LNCaP clone FGC (cell line): Measurements from ENCODE around the gene AHSG.

ENCODE experiments used
- DNase-seq: peaks from one replicate; pipeline ENCODE4 v3.0.0-alpha.2; 2011; ENCODE audit warnings: low read depth
- H3K4me3 ChIP-seq: 2 replicates; pipeline ENCODE4 v1.5.1; 2011; ENCODE audit warnings: mild to moderate bottlenecking, low read depth, low read length, control low read depth
- TF ChIP-seq, protein P1 (sequence below): IDR thresholded peaks from 2 replicates; pipeline ENCODE4 v1.5.1; 2012; ENCODE audit warnings: mild to moderate bottlenecking; ENCODE audit not compliant: control insufficient read depth, insufficient read depth; ENCODE audit errors: extremely low read depth

The AHSG gene

GRCh38 chr3:186622651-186623310 lies 9.9 kb downstream of the AHSG start:
- H3K4me3 ChIP-seq, result no peak overlapping the region
- DNase-seq, result no peak
- TF ChIP-seq, protein P1, sequence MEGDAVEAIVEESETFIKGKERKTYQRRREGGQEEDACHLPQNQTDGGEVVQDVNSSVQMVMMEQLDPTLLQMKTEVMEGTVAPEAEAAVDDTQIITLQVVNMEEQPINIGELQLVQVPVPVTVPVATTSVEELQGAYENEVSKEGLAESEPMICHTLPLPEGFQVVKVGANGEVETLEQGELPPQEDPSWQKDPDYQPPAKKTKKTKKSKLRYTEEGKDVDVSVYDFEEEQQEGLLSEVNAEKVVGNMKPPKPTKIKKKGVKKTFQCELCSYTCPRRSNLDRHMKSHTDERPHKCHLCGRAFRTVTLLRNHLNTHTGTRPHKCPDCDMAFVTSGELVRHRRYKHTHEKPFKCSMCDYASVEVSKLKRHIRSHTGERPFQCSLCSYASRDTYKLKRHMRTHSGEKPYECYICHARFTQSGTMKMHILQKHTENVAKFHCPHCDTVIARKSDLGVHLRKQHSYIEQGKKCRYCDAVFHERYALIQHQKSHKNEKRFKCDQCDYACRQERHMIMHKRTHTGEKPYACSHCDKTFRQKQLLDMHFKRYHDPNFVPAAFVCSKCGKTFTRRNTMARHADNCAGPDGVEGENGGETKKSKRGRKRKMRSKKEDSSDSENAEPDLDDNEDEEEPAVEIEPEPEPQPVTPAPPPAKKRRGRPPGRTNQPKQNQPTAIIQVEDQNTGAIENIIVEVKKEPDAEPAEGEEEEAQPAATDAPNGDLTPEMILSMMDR, result no peak

GRCh38 chr3:186624598-186624997 lies 11.7 kb downstream of the AHSG start:
- TF ChIP-seq, protein P1, result no peak

DNA sequence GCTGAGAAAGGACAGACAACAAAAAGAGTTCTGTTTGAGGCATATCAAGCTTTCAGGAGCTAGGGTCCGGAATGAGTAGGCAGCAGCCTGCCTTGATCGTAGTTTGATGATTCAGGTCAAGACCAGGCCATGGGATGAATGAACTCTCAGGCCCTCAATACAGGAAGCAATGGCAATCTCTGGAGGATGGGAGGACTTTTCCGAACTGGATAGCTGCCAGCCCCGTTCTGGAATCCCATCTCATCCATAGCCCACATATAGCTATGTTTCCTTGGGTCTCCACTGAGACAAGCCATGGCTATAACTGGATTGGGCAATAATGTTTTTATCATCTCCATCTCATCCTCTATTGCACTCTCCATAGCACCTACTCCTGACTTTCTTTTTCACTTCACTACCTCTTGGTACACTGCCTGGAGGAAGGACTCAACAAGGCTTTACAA lies 12.8 kb downstream of the AHSG start:
- no peak overlapping the region for H3K4me3 ChIP-seq
- DNase-seq, result no peak
- TF ChIP-seq, protein P1, result no peak

More at GRCh38 chr3:186624598-186624997, 11.7 kb downstream of the AHSG start:
- DNase-seq, result no peak
- no peak overlapping the region for H3K4me3 ChIP-seq

DNA sequence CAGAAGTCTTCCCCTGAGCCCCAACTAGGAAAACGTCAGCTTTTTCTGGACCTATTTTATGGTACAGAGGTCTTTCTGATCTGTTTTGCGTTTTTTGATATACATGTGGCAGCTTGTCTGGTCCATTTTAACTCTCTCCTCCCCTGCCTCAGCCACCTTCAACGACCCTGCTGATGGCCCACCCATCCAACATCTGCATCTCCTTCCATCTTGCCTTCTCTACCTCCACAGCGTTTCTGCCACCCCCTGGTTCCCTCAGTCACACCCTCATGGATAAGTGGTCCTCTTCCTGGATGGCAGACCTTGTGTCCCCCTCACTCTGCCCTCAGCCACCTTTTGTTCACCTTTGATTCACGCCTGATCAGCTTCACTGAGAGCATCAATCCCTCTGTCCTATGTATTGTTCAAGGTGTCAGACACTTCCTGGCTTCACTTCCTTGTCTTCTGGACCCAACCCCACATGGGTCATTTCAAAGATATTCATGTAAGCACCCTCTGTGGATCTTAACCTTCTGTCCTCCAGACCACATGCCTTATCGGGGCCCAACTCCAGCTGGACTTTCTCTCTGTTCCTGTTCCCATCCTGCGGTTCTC lies 13.5 kb downstream of the AHSG start:
- DNase-seq, result no peak
- TF ChIP-seq, protein P1, result no peak

DNA sequence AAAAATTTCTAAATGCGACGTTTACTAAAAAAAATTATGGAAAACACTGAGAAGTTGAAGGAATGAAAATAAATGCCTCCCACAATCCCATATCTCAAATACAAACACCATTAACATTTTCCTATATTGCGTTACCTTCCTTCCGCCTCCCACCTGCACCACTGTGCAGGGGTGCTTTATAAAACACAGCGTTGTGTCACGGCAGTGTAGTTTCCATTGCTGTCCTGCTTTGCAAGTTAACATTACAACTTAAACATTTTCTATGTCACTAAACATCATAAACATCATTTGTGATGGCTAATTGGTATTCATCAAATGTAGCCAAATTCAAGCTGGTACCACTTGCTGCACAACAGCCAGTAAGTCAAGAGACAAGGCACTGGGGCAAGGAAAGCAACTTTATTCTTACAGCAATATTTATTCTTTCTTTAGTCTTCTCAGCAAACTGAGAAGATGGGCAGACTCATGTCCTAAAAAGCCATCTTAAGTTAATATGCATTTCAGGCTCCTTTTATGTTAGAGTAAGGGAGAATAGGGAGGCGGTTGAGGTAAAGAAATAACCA lies 15.1 kb downstream of the AHSG start:
- DNase-seq, result no peak
- TF ChIP-seq, protein P1, result no peak
- H3K4me3 ChIP-seq, result no peak overlapping the region

More for the DNA sequence above, 13.5 kb downstream of the AHSG start:
- H3K4me3 ChIP-seq, result no peak overlapping the region

DNA sequence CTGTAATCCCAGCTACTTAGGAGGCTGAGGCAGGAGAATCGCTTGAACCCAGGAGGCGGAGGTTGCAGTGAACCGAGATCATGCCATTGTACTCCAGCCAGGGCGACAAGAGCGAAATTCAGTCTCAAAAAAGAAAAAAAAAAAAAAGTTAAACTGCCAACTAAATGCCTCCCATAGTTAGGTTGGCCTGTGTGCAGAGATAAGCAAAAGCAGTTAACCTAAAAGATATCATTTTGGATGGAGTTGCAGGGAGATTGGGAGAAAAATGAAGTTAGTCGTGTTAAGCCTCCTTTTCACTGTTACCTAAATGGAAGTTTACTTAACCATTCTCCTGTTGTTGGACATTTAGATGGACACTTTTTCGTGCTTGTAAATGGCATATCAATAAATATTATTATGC lies 15.9 kb downstream of the AHSG start:
- no peak for DNase-seq
- TF ChIP-seq, protein P1, result no peak

More for the DNA sequence above, 15.9 kb downstream of the AHSG start:
- H3K4me3 ChIP-seq, result no peak overlapping the region
